Effector memory CD4-positive, alpha-beta T cell (primary cell): ENCODE results near the gene STXBP4.

Experiments used
- DNase-seq, 3 donors: peaks; one replicate each; pipeline ENCODE4 v3.0.0-alpha.2; 2020
- H3K27ac ChIP-seq: 2 replicates; pipeline ENCODE4 v1.7.0; 2013; ENCODE audit warnings: mild to moderate bottlenecking, low read length, moderate library complexity; ENCODE audit not compliant: insufficient read depth, poor library complexity, severe bottlenecking
- H3K27me3 ChIP-seq: replicated peaks from 2 replicates; pipeline ENCODE4 v1.7.0; 2013; ENCODE audit warnings: mild to moderate bottlenecking, low read length; ENCODE audit not compliant: insufficient read depth, control insufficient read depth, poor library complexity, severe bottlenecking
- H3K36me3 ChIP-seq: 2 replicates; pipeline ENCODE4 v1.7.0; 2013; ENCODE audit warnings: mild to moderate bottlenecking, low read length, moderate library complexity; ENCODE audit not compliant: control insufficient read depth, insufficient read depth
- H3K4me1 ChIP-seq: 2 replicates; pipeline ENCODE4 v1.7.0; 2013; ENCODE audit warnings: low read length, mild to moderate bottlenecking; ENCODE audit not compliant: control insufficient read depth, insufficient read depth, poor library complexity, severe bottlenecking
- H3K4me3 ChIP-seq: 2 replicates; pipeline ENCODE4 v1.7.0; 2013; ENCODE audit warnings: low read length, low read depth, mild to moderate bottlenecking; ENCODE audit not compliant: insufficient read depth, poor library complexity, severe bottlenecking
- H3K9me3 ChIP-seq: 2 replicates; pipeline ENCODE4 v1.7.0; 2013; ENCODE audit warnings: mild to moderate bottlenecking, low read length, moderate library complexity; ENCODE audit not compliant: control insufficient read depth

STXBP4 gene

DNA sequence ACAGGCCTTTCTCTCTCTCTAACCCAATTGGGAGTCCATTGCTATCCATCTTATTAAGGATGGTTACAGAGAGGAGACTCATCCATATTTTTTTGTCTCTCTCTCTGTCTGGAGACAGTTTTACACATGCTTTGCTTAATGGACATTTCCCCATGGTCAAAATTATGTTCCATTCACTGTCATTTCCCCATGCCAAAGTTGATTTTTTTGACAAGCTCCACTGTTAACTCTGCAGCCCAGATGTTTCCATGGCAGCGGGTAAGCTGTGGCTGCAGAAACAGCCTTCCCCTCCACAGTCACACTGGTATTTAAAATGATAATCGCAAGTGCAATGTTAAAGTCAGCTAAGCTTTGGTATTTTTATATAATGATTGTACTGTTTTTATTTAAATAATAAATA lies 232.3 kb downstream of the STXBP4 start:
- Histone ChIP-seq H3K4me1 (no peaks in the 10 kb centered on the region), H3K9me3 (no peaks in the 10 kb centered on the region), H3K36me3 (no peaks in the 10 kb centered on the region), H3K27me3 (no peaks in the 10 kb centered on the region), H3K27ac (no peak overlapping the region), H3K4me3 (no peak overlapping the region)
- DNase-seq: no peak

DNA sequence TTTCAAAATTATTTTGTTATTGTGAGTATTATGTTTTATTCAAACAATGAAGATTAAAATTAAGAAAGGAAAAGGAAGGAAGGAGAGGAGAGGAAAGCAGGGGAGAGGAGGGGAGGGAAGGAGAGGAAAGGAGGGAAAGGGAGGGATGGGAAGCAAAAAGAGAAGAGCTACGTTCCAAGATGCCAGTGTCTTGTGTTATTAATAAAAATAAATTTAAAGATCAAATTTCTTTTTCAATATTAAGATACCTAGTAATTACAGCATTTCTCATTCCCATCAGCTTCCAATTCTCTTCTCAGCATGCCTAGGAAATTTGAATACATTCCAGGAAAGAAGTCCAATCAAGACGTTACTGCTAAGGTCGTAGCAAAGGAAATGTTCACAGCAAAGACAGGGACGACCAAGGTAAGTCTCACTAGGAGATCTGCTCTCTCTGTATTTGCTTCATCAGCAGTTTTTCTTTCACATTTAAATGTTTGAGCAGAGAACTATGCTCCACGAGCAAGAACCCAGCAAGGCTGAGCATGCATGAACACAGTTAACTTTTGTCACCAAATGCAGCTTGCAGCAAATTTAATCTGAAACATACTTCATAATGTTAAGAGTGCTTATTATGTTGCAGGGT lies 232.9 kb downstream of the STXBP4 start:
- DNase-seq: no peak
- Histone ChIP-seq H3K9me3 (no peaks in the 10 kb centered on the region), H3K36me3 (no peaks in the 10 kb centered on the region), H3K4me1 (no peaks in the 10 kb centered on the region), H3K27ac (no peak overlapping the region), H3K27me3 (no peaks in the 10 kb centered on the region), H3K4me3 (no peak overlapping the region)

DNA sequence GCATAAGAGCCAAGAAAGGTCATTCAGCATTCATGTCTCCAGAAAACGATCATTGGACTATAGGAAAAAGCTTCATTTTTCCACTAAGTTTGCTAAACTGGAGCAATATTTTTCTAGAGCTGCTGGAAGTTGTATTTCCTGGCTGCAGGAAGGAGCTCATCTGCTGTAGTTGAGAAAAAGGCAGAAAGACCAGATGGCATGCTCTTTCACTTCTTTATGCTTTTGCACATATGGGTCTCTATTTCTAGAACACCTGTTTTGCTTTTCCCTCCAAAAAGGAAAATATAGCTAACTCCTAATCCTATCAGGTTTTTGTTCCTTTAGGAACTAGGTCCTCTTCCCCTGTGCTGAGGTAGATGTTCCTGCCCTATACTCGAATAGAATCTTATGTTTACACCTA lies 234.3 kb downstream of the STXBP4 start:
- no peak overlapping the region for H3K27ac ChIP-seq
- no peaks in the 10 kb centered on the region for H3K36me3 ChIP-seq
- H3K9me3 ChIP-seq: no peaks in the 10 kb centered on the region
- H3K27me3 ChIP-seq: no peaks in the 10 kb centered on the region
- DNase-seq: no peak
- no peak overlapping the region for H3K4me3 ChIP-seq
- H3K4me1 ChIP-seq: no peaks in the 10 kb centered on the region

DNA sequence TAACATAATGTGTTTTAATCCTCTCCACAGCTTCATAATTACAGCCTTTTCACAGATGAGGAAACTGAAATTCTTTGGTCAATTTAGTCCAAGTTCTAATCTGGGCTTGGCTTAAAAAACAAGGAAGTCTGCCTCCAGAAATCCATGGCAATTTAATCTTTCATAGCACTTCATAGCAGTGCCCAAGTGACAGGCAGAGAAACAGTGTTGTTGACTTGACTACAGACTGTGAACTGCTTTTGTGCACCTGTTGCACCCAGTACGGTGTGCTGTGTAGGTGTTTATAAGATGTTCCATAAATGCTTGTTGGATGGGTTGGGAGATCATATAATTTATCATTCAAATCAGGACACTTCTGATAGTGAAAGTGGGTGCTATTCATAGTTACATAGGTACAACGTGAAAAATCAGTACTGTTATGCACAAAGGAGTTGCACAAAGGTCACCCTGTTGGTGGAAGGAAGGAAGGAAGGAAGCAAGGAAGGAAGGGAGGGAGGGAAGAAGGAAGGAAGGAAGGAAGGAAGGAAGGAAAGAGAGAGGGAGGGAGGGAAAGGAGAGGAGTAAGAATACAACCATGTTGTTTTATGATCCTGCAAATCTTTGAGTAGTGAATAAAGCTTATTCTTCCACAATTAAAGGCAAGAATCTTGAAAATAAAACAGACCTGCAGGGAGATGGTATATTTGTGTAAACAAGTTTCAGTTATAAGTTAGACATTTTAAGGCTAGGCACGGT lies 239.7 kb downstream of the STXBP4 start:
- no peaks in the 10 kb centered on the region for H3K9me3 ChIP-seq
- no peaks in the 10 kb centered on the region for H3K27me3 ChIP-seq
- H3K36me3 ChIP-seq: no peaks in the 10 kb centered on the region
- DNase-seq: no peak
- H3K4me3 ChIP-seq: no peak overlapping the region
- H3K27ac ChIP-seq: no peak overlapping the region
- no peaks in the 10 kb centered on the region for H3K4me1 ChIP-seq

DNA sequence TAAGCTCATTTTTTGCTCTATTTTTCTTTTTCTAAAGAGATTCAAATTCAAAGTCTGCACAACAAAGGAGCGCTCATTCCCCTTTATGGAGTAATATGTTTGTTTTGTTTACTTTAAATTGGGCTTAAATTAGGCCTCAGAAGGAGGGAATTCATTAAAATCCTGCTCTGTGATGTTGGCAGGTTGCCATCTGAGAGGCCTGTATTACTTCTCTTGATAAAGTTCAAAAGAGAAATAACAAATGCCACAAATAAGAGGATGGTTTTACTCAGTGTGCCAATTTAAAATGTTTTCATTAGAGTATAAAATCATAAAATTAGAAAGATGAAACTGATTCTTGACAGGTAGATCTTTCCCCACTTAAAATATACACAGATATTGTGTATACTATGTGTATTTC lies 241.7 kb downstream of the STXBP4 start:
- H3K9me3 ChIP-seq: no peaks in the 10 kb centered on the region
- H3K36me3 ChIP-seq: no peaks in the 10 kb centered on the region
- no peaks in the 10 kb centered on the region for H3K4me1 ChIP-seq
- no peak overlapping the region for H3K4me3 ChIP-seq
- no peaks in the 10 kb centered on the region for H3K27me3 ChIP-seq
- DNase-seq: no peak
- H3K27ac ChIP-seq: no peak overlapping the region

DNA sequence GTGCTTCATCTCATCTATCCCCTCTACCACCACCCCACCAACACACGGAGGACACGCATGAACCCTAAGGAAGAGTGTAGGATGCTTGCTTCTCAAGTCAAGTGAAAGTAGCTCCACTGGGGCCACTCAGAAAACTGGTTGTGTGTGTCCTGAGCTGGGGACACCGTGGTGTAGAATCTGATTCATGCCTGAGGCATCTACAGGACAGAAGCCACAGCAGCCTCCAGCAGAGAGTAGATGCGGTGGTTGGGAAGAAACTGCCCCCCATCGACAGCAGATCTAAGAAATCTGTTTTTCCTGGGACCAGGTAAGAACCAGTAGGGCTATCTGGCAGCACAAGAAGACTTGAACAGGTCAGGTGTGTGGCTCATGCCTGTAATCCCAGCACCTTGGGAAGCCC lies 244.3 kb downstream of the STXBP4 start:
- DNase-seq: no peak
- no peaks in the 10 kb centered on the region for H3K4me1 ChIP-seq
- no peak overlapping the region for H3K27ac ChIP-seq
- no peak overlapping the region for H3K4me3 ChIP-seq
- H3K9me3 ChIP-seq: no peaks in the 10 kb centered on the region
- no peaks in the 10 kb centered on the region for H3K27me3 ChIP-seq
- no peaks in the 10 kb centered on the region for H3K36me3 ChIP-seq

DNA sequence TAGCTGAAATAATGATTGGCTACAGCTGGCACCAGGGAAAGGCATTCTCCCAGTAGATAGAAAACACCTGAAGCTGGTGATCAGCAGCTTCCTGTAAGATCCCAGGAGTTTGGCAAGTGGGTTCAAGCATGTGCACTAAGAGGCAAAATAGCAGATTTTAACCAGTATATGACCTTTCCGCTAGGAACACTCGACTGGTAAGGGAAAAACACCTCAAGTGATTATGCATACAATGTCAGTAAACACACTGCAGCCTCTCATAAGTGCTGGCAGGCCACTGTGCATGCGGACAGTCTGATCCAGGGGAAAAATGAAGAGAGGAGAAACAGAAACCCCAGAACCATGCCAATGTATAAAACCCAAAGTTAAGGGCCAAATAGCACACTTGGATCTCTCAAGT lies 247.1 kb downstream of the STXBP4 start:
- DNase-seq: no peak
- H3K9me3 ChIP-seq: no peaks in the 10 kb centered on the region
- H3K4me1 ChIP-seq: no peaks in the 10 kb centered on the region
- H3K27ac ChIP-seq: no peak overlapping the region
- no peak overlapping the region for H3K4me3 ChIP-seq
- no peaks in the 10 kb centered on the region for H3K27me3 ChIP-seq
- no peaks in the 10 kb centered on the region for H3K36me3 ChIP-seq

DNA sequence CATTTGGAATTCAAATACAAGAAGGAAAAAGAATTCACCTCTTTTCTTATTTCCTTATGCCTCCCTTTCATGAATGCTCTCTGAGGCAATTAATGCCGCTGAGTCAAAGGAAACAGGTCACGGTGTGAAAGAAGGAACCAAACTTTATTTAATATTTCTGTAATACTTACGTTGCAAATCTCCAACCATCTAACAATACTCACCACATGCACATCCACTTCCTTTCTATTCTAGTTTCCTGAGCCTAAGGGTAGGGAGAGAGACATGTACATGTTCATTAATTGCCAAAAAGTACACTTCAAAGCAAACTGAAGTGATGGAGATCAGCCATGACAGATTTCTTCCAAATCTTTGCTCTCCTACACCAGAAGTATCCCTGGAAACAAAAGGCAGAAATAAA lies 248.3 kb downstream of the STXBP4 start:
- Histone ChIP-seq H3K27me3 (no peaks in the 10 kb centered on the region), H3K27ac (no peak overlapping the region), H3K36me3 (no peaks in the 10 kb centered on the region), H3K9me3 (no peaks in the 10 kb centered on the region), H3K4me1 (no peaks in the 10 kb centered on the region), H3K4me3 (no peak overlapping the region)
- DNase-seq: no peak

DNA sequence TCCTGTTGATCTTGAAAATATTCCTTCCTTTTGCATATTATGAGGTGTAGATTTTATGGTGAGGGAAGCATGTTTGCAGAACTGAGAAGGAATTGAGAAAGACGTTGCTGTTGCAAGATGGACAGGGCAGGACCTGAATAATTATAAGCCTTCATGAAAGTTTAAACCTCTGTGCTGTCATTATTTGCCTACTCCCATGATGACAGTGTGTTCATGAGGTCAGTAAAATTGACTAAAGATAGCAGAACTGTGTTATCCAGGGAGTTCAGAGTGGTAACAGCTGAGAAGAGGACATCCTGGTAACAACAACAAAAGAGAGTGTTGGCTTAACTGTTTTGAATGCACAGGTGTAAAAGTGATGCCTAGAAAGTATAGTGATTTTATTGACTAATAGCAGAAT lies 250.9 kb downstream of the STXBP4 start:
- Histone ChIP-seq H3K27me3 (no peaks in the 10 kb centered on the region), H3K4me1 (no peaks in the 10 kb centered on the region), H3K9me3 (no peaks in the 10 kb centered on the region), H3K36me3 (no peaks in the 10 kb centered on the region), H3K27ac (no peak overlapping the region), H3K4me3 (no peak overlapping the region)
- DNase-seq: no peak

DNA sequence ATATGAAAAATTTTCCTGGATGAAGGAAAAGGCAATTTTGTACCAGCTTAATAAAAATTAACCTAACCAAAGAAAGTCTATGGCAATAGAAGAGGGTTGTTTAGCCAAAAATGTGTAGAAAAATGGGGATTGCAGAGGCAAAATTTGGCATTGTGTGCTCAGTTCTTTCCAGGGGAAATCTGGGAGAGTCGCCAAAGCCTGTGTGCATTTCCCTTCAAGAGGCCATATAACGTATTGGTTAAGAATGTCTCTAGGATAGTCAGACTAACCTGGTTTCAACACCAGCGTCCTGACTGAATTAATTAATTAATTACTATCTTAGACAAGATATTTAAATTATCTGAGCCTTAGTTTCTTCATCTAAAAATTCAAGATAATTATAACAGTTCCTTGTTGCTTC lies 251.4 kb downstream of the STXBP4 start:
- Histone ChIP-seq H3K4me3 (no peak overlapping the region), H3K36me3 (no peaks in the 10 kb centered on the region), H3K27me3 (no peaks in the 10 kb centered on the region), H3K9me3 (no peaks in the 10 kb centered on the region), H3K27ac (no peak overlapping the region), H3K4me1 (no peaks in the 10 kb centered on the region)
- no peak for DNase-seq
